ENCODE measurements around the gene CDH11.

Gene CDH11

DNA sequence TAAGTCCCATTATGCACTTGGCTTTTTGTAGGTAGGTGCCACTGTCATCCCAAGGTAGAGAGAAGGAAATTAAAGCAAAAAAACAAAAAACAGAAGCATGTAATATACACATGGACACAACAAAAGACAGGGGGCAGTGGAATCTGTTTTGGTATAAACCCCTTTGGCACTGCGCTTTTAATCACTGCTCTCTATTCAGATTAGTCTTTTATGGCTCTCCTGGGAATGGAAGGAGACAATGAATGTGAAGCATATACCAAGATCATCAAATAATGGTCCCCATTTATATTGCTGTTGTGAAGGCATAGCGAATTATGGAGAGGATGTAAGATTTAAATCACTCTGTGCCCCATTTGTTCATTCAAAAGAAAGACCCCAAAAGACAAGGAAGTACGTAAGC, 17.4 kb downstream of the CDH11 start:
- Histone ChIP-seq H3K27me3 (no peaks in the 10 kb centered on the region), H3K4me3 (ENCODE audit: low read depth in 1 of 2, low read length in 1 of 2) (no peak overlapping the region), H3K9me3 (no peaks in the 10 kb centered on the region), H3K27ac (no peak overlapping the region), H3K4me1 (ENCODE audit: control insufficient read depth in 1 of 2, insufficient read depth in 1 of 2, low read depth in 1 of 2, low read length in 1 of 2) (no peaks in the 10 kb centered on the region), H3K36me3 (no peaks in the 10 kb centered on the region)
- TF ChIP-seq, protein P1, sequence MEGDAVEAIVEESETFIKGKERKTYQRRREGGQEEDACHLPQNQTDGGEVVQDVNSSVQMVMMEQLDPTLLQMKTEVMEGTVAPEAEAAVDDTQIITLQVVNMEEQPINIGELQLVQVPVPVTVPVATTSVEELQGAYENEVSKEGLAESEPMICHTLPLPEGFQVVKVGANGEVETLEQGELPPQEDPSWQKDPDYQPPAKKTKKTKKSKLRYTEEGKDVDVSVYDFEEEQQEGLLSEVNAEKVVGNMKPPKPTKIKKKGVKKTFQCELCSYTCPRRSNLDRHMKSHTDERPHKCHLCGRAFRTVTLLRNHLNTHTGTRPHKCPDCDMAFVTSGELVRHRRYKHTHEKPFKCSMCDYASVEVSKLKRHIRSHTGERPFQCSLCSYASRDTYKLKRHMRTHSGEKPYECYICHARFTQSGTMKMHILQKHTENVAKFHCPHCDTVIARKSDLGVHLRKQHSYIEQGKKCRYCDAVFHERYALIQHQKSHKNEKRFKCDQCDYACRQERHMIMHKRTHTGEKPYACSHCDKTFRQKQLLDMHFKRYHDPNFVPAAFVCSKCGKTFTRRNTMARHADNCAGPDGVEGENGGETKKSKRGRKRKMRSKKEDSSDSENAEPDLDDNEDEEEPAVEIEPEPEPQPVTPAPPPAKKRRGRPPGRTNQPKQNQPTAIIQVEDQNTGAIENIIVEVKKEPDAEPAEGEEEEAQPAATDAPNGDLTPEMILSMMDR (IDR thresholded peaks at IDR 0.05) = no peak

DNA sequence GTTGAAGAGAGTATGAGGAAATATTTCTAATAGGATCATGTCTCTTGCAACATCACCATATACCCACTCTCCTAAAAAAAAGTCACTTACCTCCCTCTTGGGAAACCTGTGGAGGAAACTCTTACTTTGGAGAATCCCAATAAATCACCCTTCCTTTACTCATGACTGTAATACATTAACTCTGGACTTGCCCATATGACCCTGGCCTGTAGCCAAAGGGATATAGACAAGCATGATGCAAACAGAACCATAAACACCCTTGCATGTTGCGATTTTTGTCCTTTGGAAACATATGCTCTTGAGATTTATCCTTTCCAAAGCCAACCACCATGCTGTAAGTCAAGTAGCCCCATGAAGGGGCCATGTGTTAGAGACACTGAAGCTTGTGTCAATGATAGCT, 19.5 kb downstream of the CDH11 start:
- Histone ChIP-seq H3K36me3 (no peaks in the 10 kb centered on the region), H3K27me3 (no peaks in the 10 kb centered on the region), H3K27ac (no peak overlapping the region), H3K4me1 (ENCODE audit: control insufficient read depth in 1 of 2, insufficient read depth in 1 of 2, low read depth in 1 of 2, low read length in 1 of 2) (no peaks in the 10 kb centered on the region), H3K4me3 (ENCODE audit: low read depth in 1 of 2, low read length in 1 of 2) (no peak overlapping the region), H3K9me3 (no peaks in the 10 kb centered on the region)
- TF ChIP-seq, protein P1 (IDR thresholded peaks at IDR 0.05) = no peak

DNA sequence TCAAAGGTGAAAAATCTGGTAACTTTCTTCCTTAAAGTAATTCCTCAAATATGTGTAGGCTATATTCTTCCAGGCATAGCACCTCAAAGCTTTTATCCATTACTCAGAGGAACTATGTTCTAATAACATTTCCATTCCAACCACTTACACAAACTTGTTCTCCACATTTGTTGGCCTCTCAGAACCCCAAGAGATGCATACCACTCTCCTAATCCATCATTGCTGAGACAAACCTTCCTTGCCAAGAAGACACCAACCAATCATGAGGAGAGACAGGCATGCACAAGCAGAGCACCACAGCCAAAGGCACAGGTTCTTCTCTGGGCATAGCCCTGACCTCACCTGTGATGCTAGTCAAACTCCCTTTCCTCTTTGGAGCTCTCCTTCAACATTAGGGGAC, 20.9 kb downstream of the CDH11 start:
- TF ChIP-seq, protein P1 (IDR thresholded peaks at IDR 0.05) = no peak
- H3K27me3 ChIP-seq = no peaks in the 10 kb centered on the region
- H3K36me3 ChIP-seq = no peaks in the 10 kb centered on the region
- H3K9me3 ChIP-seq = no peaks in the 10 kb centered on the region
- no peak overlapping the region for H3K4me3 ChIP-seq (ENCODE audit: low read depth in 1 of 2, low read length in 1 of 2)
- H3K4me1 ChIP-seq (ENCODE audit: control insufficient read depth in 1 of 2, insufficient read depth in 1 of 2, low read depth in 1 of 2, low read length in 1 of 2) = no peaks in the 10 kb centered on the region
- no peak overlapping the region for H3K27ac ChIP-seq

DNA sequence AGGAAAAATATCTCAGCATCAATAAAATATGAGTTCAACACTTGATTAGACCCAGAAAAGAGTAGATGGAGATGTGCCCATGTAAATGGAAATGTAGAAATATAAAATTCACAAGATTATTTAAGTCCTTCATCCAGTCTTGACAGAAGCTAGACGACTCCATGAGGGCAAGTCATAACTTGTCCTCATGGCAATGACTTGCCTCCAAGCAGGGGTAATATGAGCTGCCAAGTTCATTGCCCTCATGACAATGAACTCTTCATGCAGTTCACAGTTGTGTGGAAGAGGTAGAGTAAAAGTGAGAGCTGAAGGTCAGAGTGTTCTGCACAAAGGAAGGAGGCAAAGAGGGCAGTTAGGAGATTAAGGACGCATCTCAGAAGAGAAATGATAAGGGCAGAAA, 22.3 kb downstream of the CDH11 start:
- Histone ChIP-seq H3K27ac (no peak overlapping the region), H3K36me3 (no peaks in the 10 kb centered on the region), H3K9me3 (no peaks in the 10 kb centered on the region), H3K27me3 (no peaks in the 10 kb centered on the region), H3K4me1 (ENCODE audit: control insufficient read depth in 1 of 2, insufficient read depth in 1 of 2, low read depth in 1 of 2, low read length in 1 of 2) (no peaks in the 10 kb centered on the region), H3K4me3 (ENCODE audit: low read depth in 1 of 2, low read length in 1 of 2) (no peak overlapping the region)
- TF ChIP-seq, protein P1 (IDR thresholded peaks at IDR 0.05) = no peak

DNA sequence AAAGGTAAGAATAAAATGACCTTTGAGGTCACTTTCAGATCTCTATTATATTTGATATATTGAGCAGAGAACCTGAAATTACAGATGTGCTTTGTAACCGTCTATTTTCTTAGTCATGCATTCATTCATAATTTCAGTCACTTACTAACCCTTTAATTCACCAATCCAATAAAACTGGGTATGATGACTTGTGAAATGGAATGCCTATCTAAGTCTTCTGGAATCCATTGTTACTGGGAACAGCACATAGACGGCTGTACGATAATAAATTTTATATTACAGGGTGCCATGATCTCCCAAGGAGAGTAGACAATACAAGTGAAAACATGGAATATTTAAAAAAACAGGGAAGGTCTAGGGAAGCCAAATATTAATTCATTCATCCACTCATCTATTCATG, 22.9 kb downstream of the CDH11 start:
- H3K4me1 ChIP-seq (ENCODE audit: control insufficient read depth in 1 of 2, insufficient read depth in 1 of 2, low read depth in 1 of 2, low read length in 1 of 2) = no peaks in the 10 kb centered on the region
- H3K36me3 ChIP-seq = no peaks in the 10 kb centered on the region
- H3K4me3 ChIP-seq (ENCODE audit: low read depth in 1 of 2, low read length in 1 of 2) = no peak overlapping the region
- no peaks in the 10 kb centered on the region for H3K27me3 ChIP-seq
- TF ChIP-seq, protein P1 (IDR thresholded peaks at IDR 0.05) = no peak
- H3K9me3 ChIP-seq = no peaks in the 10 kb centered on the region
- H3K27ac ChIP-seq = no peak overlapping the region

DNA sequence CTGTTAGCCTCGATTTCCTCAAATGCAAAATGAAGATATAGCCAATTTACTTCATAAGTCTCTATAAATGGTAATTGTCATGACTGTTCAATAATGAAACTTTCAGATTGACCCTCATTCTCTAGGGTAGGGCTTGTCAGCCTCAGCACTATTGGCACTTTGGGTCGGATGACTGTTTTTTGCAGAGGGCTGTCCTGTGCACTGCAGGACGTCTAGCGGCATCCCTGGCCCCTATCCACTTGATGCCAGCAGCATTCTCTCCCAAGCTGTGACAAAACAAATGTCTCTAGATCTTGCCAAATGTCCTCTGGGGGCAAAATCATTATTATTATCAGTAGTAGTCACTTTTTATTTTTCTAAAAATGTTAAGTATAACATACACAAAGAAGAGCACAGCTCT, 24.6 kb downstream of the CDH11 start:
- Histone ChIP-seq H3K4me3 (ENCODE audit: low read depth in 1 of 2, low read length in 1 of 2) (no peak overlapping the region), H3K9me3 (no peaks in the 10 kb centered on the region), H3K27me3 (no peaks in the 10 kb centered on the region), H3K36me3 (no peaks in the 10 kb centered on the region), H3K27ac (no peak overlapping the region), H3K4me1 (ENCODE audit: control insufficient read depth in 1 of 2, insufficient read depth in 1 of 2, low read depth in 1 of 2, low read length in 1 of 2) (no peaks in the 10 kb centered on the region)
- TF ChIP-seq, protein P1 (IDR thresholded peaks at IDR 0.05) = no peak

Data from neutrophil (primary cell).